Measurements from ENCODE around the gene STPG2. TPM values are rescaled to one million over a fixed set of nuclear protein-coding genes. Genes with fewer than 3 reads are reported as not detected.

Gene STPG2
- total RNA-seq, 1 experiment from 2014 or later: 0.20 TPM

GRCh38 chr4:97819294-97819693 lies 324.0 kb downstream of the STPG2 start:
- Histone ChIP-seq H3T11ph (ENCODE audit: low read length) (no peak overlapping the region), H3K79me1 (ENCODE audit: insufficient read depth, low read depth, low read length, poor library complexity, severe bottlenecking) (no peaks in the 10 kb centered on the region), H2BK12ac (ENCODE audit: insufficient read length, low read depth, low read length) (no peak overlapping the region), H3K27ac (ENCODE audit: insufficient read length, low read depth, low read length) (no peak overlapping the region), H3K4me2 (ENCODE audit: insufficient read depth, insufficient read length, low read length) (no peak overlapping the region), H3K56ac (ENCODE audit: insufficient read length, low read depth, low read length) (no peak overlapping the region), H3K4ac (ENCODE audit: low read depth, low read length) (no peak overlapping the region), H4K91ac (ENCODE audit: insufficient read length, low read depth, low read length) (no peak overlapping the region), H3K79me2 (ENCODE audit: insufficient read depth, low read length) (no peaks in the 10 kb centered on the region), H2AFZ (ENCODE audit: low read length) (no peak overlapping the region), H3K9me3 (ENCODE audit: control insufficient read depth, low read depth, low read length) (no peaks in the 10 kb centered on the region), H4K8ac (replicated peaks; ENCODE audit: insufficient read length, low read depth, low read length) (no peak overlapping the region), H3K23ac (ENCODE audit: insufficient read length, low read depth, low read length) (no peak overlapping the region), H2BK20ac (ENCODE audit: low read depth, low read length, poor library complexity, severe bottlenecking) (no peak overlapping the region), H4K20me1 (ENCODE audit: control insufficient read depth, insufficient read depth, insufficient read length) (no peaks in the 10 kb centered on the region), H2BK5ac (ENCODE audit: insufficient read length, low read length) (no peak overlapping the region), H3K27me3 (ENCODE audit: insufficient read depth, low read length) (no peaks in the 10 kb centered on the region), H3K23me2 (ENCODE audit: insufficient read length, low read depth, low read length, poor library complexity, severe bottlenecking) (no peaks in the 10 kb centered on the region), H3K9ac (ENCODE audit: extremely low read depth, insufficient read length, low read length) (no peak overlapping the region), H3K4me1 (ENCODE audit: insufficient read depth, low read length) (no peaks in the 10 kb centered on the region), H4K5ac (ENCODE audit: insufficient read length, low read depth, low read length) (no peak overlapping the region), H2BK120ac (ENCODE audit: low read depth, low read length, poor library complexity, severe bottlenecking) (no peak overlapping the region), H2AK5ac (ENCODE audit: insufficient read length, low read length) (no peak overlapping the region), H2BK15ac (ENCODE audit: low read depth, low read length) (no peak overlapping the region), H3K18ac (ENCODE audit: insufficient read length, low read depth, low read length) (no peak overlapping the region), H3K14ac (ENCODE audit: insufficient read depth, low read length) (no peak overlapping the region)
- DNase-seq: no peak
- Mint-ChIP-seq H3K27me3 (ENCODE audit: low read depth) (no peaks in the 10 kb centered on the region), H3K27ac (no peak overlapping the region), H3K4me1 (no peaks in the 10 kb centered on the region), H3K36me3 (ENCODE audit: insufficient read depth in 1 of 3, low read depth in 3 of 3) (peaks cover 0 to 4% (median 0%) of the 10 kb centered on the region in 3 experiments; a peak in 1 of 7 replicates), H3K9me3 (peaks cover 10 to 14% of the 10 kb centered on the region in 2 experiments; a peak in 3 of 5 replicates), H3K4me3 (no peak overlapping the region)
- no peak for TF ChIP-seq CTCF (conservative IDR thresholded peaks at IDR 0.05)
- WGBS (ENCODE audit: extremely low coverage, insufficient read length, low lambda C conversion rate): no CpG with 5 or more reads among the region's 1 CpG

Measured in H9 (cell line).